Endothelial cell of umbilical vein (primary cell): ENCODE data around the gene ZNF319. TPM values are rescaled to one million over a fixed set of nuclear protein-coding genes. Genes with fewer than 3 reads are reported as not detected.

Source experiments
- BruUV-seq: library from RNA; stranded (reverse); fragments of 400-500 nt; replicated peaks from 2 replicates; lab custom pipeline; 2021; lab: Mats Ljungman, UMichigan
- CTCF ChIA-PET: fragments of 300-600, 350-600 bp; sonication (Branson Sonifier 250); formaldehyde crosslinking; loops from one replicate; lab custom pipeline; 2021; ENCODE audit warnings: antibody characterized with exemption, inconsistent platforms; lab: Charles Lee
- POLR2A ChIA-PET: fragments of 300-600, 350-600 bp; sonication (Branson Sonifier 250); formaldehyde crosslinking; loops from one replicate; lab custom pipeline; 2021; ENCODE audit warnings: antibody characterized with exemption, inconsistent platforms; lab: Charles Lee
- DNase-seq: peaks from one replicate; pipeline ENCODE4 v3.0.0-alpha.2; 2011; ENCODE audit warnings: low read depth, low spot score
- FAIRE-seq: peaks from 2 replicates; lab custom pipeline; 2011; peaks lifted over from hg19 to GRCh38; lab: Jason Lieb, UNC
- H2AFZ ChIP-seq: 2 replicates; pipeline ENCODE4 v1.6.0; 2012; ENCODE audit warnings: low read depth, low read length, control low read depth, inconsistent platforms
- H3K27ac ChIP-seq: 2 replicates; pipeline ENCODE4 v1.5.1; 2011; ENCODE audit warnings: low read depth, mild to moderate bottlenecking, control low read depth, low read length, moderate library complexity; ENCODE audit not compliant: insufficient read depth
- H3K27me3 ChIP-seq, 2 experiments: 2 replicates each; pipeline versions ENCODE4 v1.6.0 to v1.6.1; 2011; ENCODE audit warnings: low read length in 2 of 2, mixed read lengths in 1 of 2; ENCODE audit not compliant: control insufficient read depth in 2 of 2, insufficient read depth in 2 of 2
- H3K36me3 ChIP-seq, 2 experiments: 2 replicates in 1 of 2; 3 replicates in 1 of 2; pipeline ENCODE4 v1.5.1; 2011; ENCODE audit warnings: low read length in 2 of 2, mild to moderate bottlenecking in 1 of 2, moderate library complexity in 1 of 2; ENCODE audit not compliant: control insufficient read depth in 2 of 2, insufficient read depth in 2 of 2; ENCODE audit errors: extremely low read depth in 1 of 2
- H3K4me1 ChIP-seq: 3 replicates; pipeline ENCODE4 v1.5.1; 2011; ENCODE audit warnings: mild to moderate bottlenecking, low read length; ENCODE audit not compliant: control insufficient read depth, insufficient read depth; ENCODE audit errors: extremely low read depth
- H3K4me2 ChIP-seq: 2 replicates; pipeline ENCODE4 v1.6.1; 2011; ENCODE audit warnings: low read length, control low read depth, mixed read lengths; ENCODE audit not compliant: insufficient read depth
- H3K4me3 ChIP-seq, 3 experiments: fragments of 200-600 bp in 1 of 3; sonication (generic), shearing (Covaris generic) in 1 of 3; replicated peaks in 1 of 3; 2 replicates each; pipeline ENCODE4 v1.5.1; 2011 to 2016; ENCODE audit warnings: control low read depth in 3 of 3, low read length in 3 of 3, mild to moderate bottlenecking in 2 of 3, inconsistent platforms in 1 of 3, low read depth in 1 of 3, moderate library complexity in 1 of 3; ENCODE audit not compliant: insufficient read depth in 1 of 3
- H3K79me2 ChIP-seq: 2 replicates; pipeline ENCODE4 v1.6.0; 2012; ENCODE audit warnings: low read length, inconsistent platforms; ENCODE audit not compliant: control insufficient read depth, insufficient read depth
- H3K9ac ChIP-seq: replicated peaks from 2 replicates; pipeline ENCODE3; 2011; ENCODE audit warnings: low read length, control low read depth; ENCODE audit not compliant: insufficient read depth; ENCODE audit errors: extremely low read depth
- H3K9me1 ChIP-seq: replicated peaks from 3 replicates; pipeline ENCODE4 v1.6.0; 2011; ENCODE audit warnings: mild to moderate bottlenecking, low read length; ENCODE audit not compliant: control insufficient read depth, insufficient read depth; ENCODE audit errors: extremely low read depth
- H3K9me3 ChIP-seq: replicated peaks from 2 replicates; pipeline ENCODE4 v1.5.1; 2012; ENCODE audit warnings: low read length, inconsistent platforms; ENCODE audit not compliant: control insufficient read depth, insufficient read depth
- H4K20me1 ChIP-seq: replicated peaks from 2 replicates; pipeline ENCODE3; 2011; ENCODE audit warnings: mild to moderate bottlenecking, low read length; ENCODE audit not compliant: control insufficient read depth, insufficient read depth; ENCODE audit errors: extremely low read depth
- EZH2 ChIP-seq: IDR thresholded peaks from 2 replicates; pipeline ENCODE4 v1.6.1; 2012; ENCODE audit warnings: borderline replicate concordance, low read depth, mild to moderate bottlenecking, moderate library complexity, low read length, inconsistent platforms; ENCODE audit not compliant: severe bottlenecking
- FOS ChIP-seq: IDR thresholded peaks from 2 replicates; pipeline ENCODE4 v1.6.1; 2011; ENCODE audit warnings: mild to moderate bottlenecking, low read length, moderate library complexity, borderline replicate concordance; ENCODE audit not compliant: insufficient read depth
- GATA2 ChIP-seq: IDR thresholded peaks from 2 replicates; pipeline ENCODE4 v1.7.0; 2011; ENCODE audit warnings: low read depth, mild to moderate bottlenecking, moderate library complexity, mixed read lengths, low read length; ENCODE audit not compliant: insufficient read length, insufficient read depth
- JUN ChIP-seq: IDR thresholded peaks from 2 replicates; pipeline ENCODE4 v1.6.1; 2011; ENCODE audit warnings: borderline replicate concordance, low read depth; ENCODE audit not compliant: insufficient read length, insufficient read depth
- MYC ChIP-seq: IDR thresholded peaks from one replicate; pipeline ENCODE4 v1.6.1; 2011; ENCODE audit warnings: mild to moderate bottlenecking, low read depth, low read length
- POLR2A ChIP-seq: IDR thresholded peaks from 2 replicates; pipeline ENCODE4 v1.6.1; 2012; ENCODE audit warnings: low read depth, mild to moderate bottlenecking, control low read depth, low read length
- POLR2AphosphoS5 ChIP-seq: IDR thresholded peaks from 2 replicates; pipeline ENCODE4 v1.6.1; 2012; ENCODE audit warnings: low read depth, mild to moderate bottlenecking, control low read depth, low read length, moderate library complexity; ENCODE audit not compliant: insufficient read depth
- dilution Hi-C: fragments of 300-500 bp; cut with MboI; formaldehyde crosslinking; loops from one replicate; pipeline ENCODE4 v1.15.0; 2019; ENCODE audit warnings: low sequenced_read_pairs; ENCODE audit not compliant: extremely low pct_ligation_motif_present
- intact Hi-C: fragments of 100-400 bp; cut with micrococcal nuclease; formaldehyde crosslinking; loops from one replicate; pipeline ENCODE4 v1.10.0; 2022
- polyA plus RNA-seq, 4 experiments: library from polyadenylated mRNA; depleted of rRNA in 3 of 4; stranded (reverse) in 3 of 4; unstranded in 1 of 4; fragments of >200 nt; gene quantifications; 2 replicates each; pipeline versions ENCODE4 v1.2.1 to v1.2.3, GENCODE V29; 2011 to 2012; ENCODE audit warnings: missing spikeins in 1 of 4
- total RNA-seq: library from RNA; stranded (reverse); gene quantifications from 2 replicates; pipeline ENCODE4 v1.2.3, GENCODE V29; 2021
- TF ChIP-seq, protein P1 (sequence below): IDR thresholded peaks from 2 replicates; pipeline ENCODE4 v1.6.1; 2011; ENCODE audit not compliant: insufficient read depth, insufficient read length
- TF ChIP-seq, protein P2 (sequence below), 2 donors: IDR thresholded peaks; 1 replicate in 1 of 2; 2 replicates in 1 of 2; pipeline ENCODE4 v1.5.1; 2011; ENCODE audit warnings: low read length in 2 of 2, mild to moderate bottlenecking in 2 of 2, moderate library complexity in 2 of 2, control low read depth in 1 of 2, inconsistent platforms in 1 of 2, low read depth in 1 of 2; ENCODE audit not compliant: insufficient read depth in 1 of 2; ENCODE audit errors: extremely low read depth in 1 of 2

Gene ZNF319
- total and polyA plus RNA-seq, 2 donors (not counting 3 experiments of a cell fraction or from before 2014, with no cell fraction given) = 5.4 to 9.9 TPM

DNA sequence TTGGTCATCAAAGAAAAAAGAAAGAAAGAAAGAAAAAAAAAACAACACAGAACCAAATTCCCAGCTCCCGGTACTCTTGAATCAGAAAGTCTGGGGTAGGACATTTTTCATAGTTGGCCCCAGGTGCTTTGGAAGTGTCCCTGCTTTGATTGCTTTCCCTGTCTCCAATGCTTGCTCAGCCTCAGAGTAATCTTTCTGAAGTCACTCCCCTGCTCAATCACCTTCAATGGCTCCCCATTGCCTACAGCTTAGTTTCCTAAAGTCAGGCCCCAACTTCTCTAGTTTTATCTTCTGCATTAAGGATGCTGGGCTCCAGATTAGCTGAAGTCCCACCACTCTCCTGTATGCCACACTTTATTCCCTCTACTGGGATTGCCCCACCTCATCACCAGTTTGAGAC is 46.6 kb downstream of the ZNF319 start:
- no peaks in the 10 kb centered on the region for H3K9me1 ChIP-seq
- H3K4me2 ChIP-seq = no peak overlapping the region
- no peaks in the 10 kb centered on the region for H4K20me1 ChIP-seq
- no peak overlapping the region for H3K27ac ChIP-seq
- BruUV-seq = no TSS peak
- TF ChIP-seq POLR2AphosphoS5 (no peak), MYC (no peak), POLR2A (no peak), FOS (no peak), EZH2 (no peak), GATA2 (no peak), JUN (no peak)
- TF ChIP-seq, protein P1, sequence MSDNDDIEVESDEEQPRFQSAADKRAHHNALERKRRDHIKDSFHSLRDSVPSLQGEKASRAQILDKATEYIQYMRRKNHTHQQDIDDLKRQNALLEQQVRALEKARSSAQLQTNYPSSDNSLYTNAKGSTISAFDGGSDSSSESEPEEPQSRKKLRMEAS = no peak
- TF ChIP-seq, protein P2, sequence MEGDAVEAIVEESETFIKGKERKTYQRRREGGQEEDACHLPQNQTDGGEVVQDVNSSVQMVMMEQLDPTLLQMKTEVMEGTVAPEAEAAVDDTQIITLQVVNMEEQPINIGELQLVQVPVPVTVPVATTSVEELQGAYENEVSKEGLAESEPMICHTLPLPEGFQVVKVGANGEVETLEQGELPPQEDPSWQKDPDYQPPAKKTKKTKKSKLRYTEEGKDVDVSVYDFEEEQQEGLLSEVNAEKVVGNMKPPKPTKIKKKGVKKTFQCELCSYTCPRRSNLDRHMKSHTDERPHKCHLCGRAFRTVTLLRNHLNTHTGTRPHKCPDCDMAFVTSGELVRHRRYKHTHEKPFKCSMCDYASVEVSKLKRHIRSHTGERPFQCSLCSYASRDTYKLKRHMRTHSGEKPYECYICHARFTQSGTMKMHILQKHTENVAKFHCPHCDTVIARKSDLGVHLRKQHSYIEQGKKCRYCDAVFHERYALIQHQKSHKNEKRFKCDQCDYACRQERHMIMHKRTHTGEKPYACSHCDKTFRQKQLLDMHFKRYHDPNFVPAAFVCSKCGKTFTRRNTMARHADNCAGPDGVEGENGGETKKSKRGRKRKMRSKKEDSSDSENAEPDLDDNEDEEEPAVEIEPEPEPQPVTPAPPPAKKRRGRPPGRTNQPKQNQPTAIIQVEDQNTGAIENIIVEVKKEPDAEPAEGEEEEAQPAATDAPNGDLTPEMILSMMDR (IDR thresholded peaks at IDR 0.05; ENCODE audit: extremely low read depth in 1 of 2, insufficient read depth in 1 of 2, low read depth in 1 of 2, low read length in 2 of 2) = no peak
- FAIRE-seq (no peak), DNase-seq (no peak)
- intact Hi-C loops = no loop called here
- H3K9me3 ChIP-seq = no peaks in the 10 kb centered on the region
- POLR2A ChIA-PET = no interaction called here
- H3K36me3 ChIP-seq = no peaks in the 10 kb centered on the region
- CTCF ChIA-PET = interaction anchor here (1.0 to 1.7 kb wide), 3 partner anchors 8 to 231 kb away, joined by 3 to 4 read pairs (median 3); no protein-coding TSS in a partner anchor
- no peak overlapping the region for H2AFZ ChIP-seq
- H3K4me1 ChIP-seq = no peaks in the 10 kb centered on the region
- H3K79me2 ChIP-seq = no peaks in the 10 kb centered on the region
- H3K27me3 ChIP-seq = no peaks in the 10 kb centered on the region
- H3K9ac ChIP-seq = no peak overlapping the region
- dilution Hi-C loops = no loop called here
- no peak overlapping the region for H3K4me3 ChIP-seq
